ENCODE measurements around the gene CREB3L2. TPM values are rescaled to one million over a fixed set of nuclear protein-coding genes. Genes with fewer than 3 reads are reported as not detected.
"Not testable (repeated sequence)": the region's sequence is repeated elsewhere in the genome, so short reads cannot be mapped to it uniquely, and the experiment has no call there.

The CREB3L2 gene
- total and polyA plus RNA-seq, 2 of the 13 experiments (the other 11 are each of a cell fraction or from before 2014, with no cell fraction given), result 22.1 to 41.1 TPM

DNA sequence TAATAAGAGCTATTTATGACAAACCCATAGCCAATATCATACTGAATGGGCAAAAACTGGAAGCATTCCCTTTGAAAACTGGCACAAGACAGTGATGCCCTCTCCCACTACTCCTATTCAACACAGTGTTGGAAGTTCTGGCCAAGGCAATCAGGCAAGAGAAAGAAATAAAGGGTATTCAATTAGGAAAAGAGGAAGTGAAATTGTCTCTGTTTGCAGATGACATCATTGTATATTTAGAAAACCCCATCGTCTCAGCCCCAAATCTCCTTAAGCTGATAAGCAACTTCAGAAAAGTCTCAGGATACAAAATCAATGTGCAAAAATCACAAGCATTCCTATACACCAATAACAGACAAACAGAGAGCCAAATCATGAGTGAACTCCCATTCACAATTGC is 38.2 kb upstream of the CREB3L2 start:
- BruUV-seq (replicated peaks); H3K79me2 ChIP-seq (ENCODE audit: insufficient read depth, low read length); H3K4me2 ChIP-seq (ENCODE audit: low read depth, low read length); POLR2A ChIA-PET; FAIRE-seq; H2AFZ ChIP-seq (ENCODE audit: low read length); H3K9ac ChIP-seq (ENCODE audit: insufficient read depth, low read depth, low read length); H3K27ac ChIP-seq (ENCODE audit: extremely low read length, insufficient read depth, low read length); H3K4me1 ChIP-seq (ENCODE audit: insufficient read depth, low read length); H4K20me1 ChIP-seq (ENCODE audit: insufficient read depth, low read length); H3K27me3 ChIP-seq (ENCODE audit: control insufficient read depth in 1 of 2, insufficient read depth in 2 of 2, low read length in 2 of 2); ATAC-seq; intact Hi-C loops (cut with micrococcal nuclease; ENCODE audit: unreplicated experiment); DNase-seq (ENCODE audit: low spot score); CTCF ChIA-PET (ENCODE audit: low intra/inter-chr PET ratio, low total read pairs); in situ Hi-C loops (cut with HindIII; ENCODE audit: extremely low pct_ligation_motif_present, low pct_unique_long_range_greater_than_20kb); H3K36me3 ChIP-seq (replicated peaks in 1 of 2; ENCODE audit: control insufficient read depth in 1 of 2, insufficient read depth in 2 of 2, low read length in 2 of 2); H3K4me3 ChIP-seq (replicated peaks in 1 of 3; ENCODE audit: insufficient read depth in 1 of 3, low read depth in 2 of 3, low read length in 3 of 3); TF ChIP-seq ATF7 (CRISPR knock-in tag; IDR thresholded peaks at IDR 0.05): not testable (repeated sequence)
- 50% methylated on average over 1 of the region's 1 CpG for WGBS (ENCODE audit: low lambda C conversion rate)
- peak; percentile 66 for TF ChIP-seq ATF7 (IDR thresholded peaks at IDR 0.05)
- peaks cover 21% of the 10 kb centered on the region for H3K9me3 ChIP-seq (ENCODE audit: low read length)

DNA sequence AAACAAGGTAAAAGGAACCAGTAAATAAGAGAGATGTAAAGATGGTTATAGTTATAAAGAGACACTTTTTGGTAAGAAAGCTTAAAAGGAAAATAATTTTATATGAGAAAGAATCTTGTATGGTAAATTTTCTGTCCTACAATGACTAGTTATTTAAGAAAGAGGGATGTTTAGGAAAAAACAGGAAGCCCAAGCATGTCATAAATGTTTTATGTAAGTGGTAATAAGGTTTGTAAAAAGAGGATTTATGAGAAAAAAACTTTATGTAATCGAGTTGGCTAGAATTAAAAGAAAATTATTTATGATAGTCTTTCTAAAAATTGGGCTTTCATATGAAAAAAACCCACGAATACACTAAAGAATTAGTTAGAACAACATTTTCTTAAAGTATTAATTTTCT is 34.2 kb upstream of the CREB3L2 start:
- Histone ChIP-seq H3K4me2 (ENCODE audit: low read depth, low read length) (no peak overlapping the region), H4K20me1 (ENCODE audit: insufficient read depth, low read length) (no peaks in the 10 kb centered on the region), H3K79me2 (ENCODE audit: insufficient read depth, low read length) (no peaks in the 10 kb centered on the region), H2AFZ (ENCODE audit: low read length) (no peak overlapping the region), H3K36me3 (replicated peaks in 1 of 2; ENCODE audit: control insufficient read depth in 1 of 2, insufficient read depth in 2 of 2, low read length in 2 of 2) (no peaks in the 10 kb centered on the region), H3K9ac (ENCODE audit: insufficient read depth, low read depth, low read length) (no peak overlapping the region), H3K27ac (ENCODE audit: extremely low read length, insufficient read depth, low read length) (no peak overlapping the region), H3K9me3 (ENCODE audit: low read length) (peaks cover 28% of the 10 kb centered on the region), H3K27me3 (ENCODE audit: control insufficient read depth in 1 of 2, insufficient read depth in 2 of 2, low read length in 2 of 2) (no peaks in the 10 kb centered on the region), H3K4me3 (replicated peaks in 1 of 3; ENCODE audit: insufficient read depth in 1 of 3, low read depth in 2 of 3, low read length in 3 of 3) (no peak overlapping the region), H3K4me1 (ENCODE audit: insufficient read depth, low read length) (no peaks in the 10 kb centered on the region)
- POLR2A ChIA-PET, result no interaction called here
- no TSS peak for BruUV-seq (replicated peaks)
- CTCF ChIA-PET (ENCODE audit: low intra/inter-chr PET ratio, low total read pairs), result no interaction called here
- DNase-seq (ENCODE audit: low spot score) (no peak), ATAC-seq (no peak), FAIRE-seq (no peak)
- no peak for TF ChIP-seq ZC3H4 (CRISPR knock-in tag; IDR thresholded peaks at IDR 0.05; ENCODE audit: borderline replicate concordance)
- TF ChIP-seq, protein P1, sequence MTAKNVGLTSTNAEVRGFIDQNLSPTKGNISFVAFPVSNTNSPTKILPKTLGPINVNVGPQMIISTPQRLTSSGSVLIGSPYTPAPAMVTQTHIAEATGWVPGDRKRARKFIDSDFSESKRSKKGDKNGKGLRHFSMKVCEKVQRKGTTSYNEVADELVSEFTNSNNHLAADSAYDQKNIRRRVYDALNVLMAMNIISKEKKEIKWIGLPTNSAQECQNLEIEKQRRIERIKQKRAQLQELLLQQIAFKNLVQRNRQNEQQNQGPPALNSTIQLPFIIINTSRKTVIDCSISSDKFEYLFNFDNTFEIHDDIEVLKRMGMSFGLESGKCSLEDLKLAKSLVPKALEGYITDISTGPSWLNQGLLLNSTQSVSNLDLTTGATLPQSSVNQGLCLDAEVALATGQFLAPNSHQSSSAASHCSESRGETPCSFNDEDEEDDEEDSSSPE (CRISPR knock-in tag; IDR thresholded peaks at IDR 0.05), result no peak
- in situ Hi-C loops (cut with HindIII; ENCODE audit: extremely low pct_ligation_motif_present, low pct_unique_long_range_greater_than_20kb) (no loop called here), intact Hi-C loops (cut with micrococcal nuclease; ENCODE audit: unreplicated experiment) (no loop called here)
- 5% methylated on average over 2 of the region's 2 CpGs for WGBS (ENCODE audit: low lambda C conversion rate)
